HL-60 (cell line): ENCODE data around the gene TDRD1.

Experiments used
- DNase-seq, 2 experiments: peaks; one replicate each; pipeline ENCODE4 v3.0.0-alpha.2; 2010 to 2020; ENCODE audit warnings: low read depth in 1 of 2, low spot score in 1 of 2
- H3K27ac ChIP-seq: fragments of 250-450 bp; sonication (Bioruptor Pico); replicated peaks from 2 replicates; pipeline ENCODE4 v1.5.1; 2020; ENCODE audit warnings: mild to moderate bottlenecking, moderate library complexity
- H3K27me3 ChIP-seq: fragments of 250-450 bp; sonication (Bioruptor Pico); 2 replicates; pipeline ENCODE4 v1.5.1; 2021; ENCODE audit warnings: mild to moderate bottlenecking, moderate library complexity; ENCODE audit not compliant: insufficient read depth, poor library complexity, severe bottlenecking
- H3K4me3 ChIP-seq: replicated peaks from 2 replicates; pipeline ENCODE4 v1.5.1; 2011; ENCODE audit warnings: mild to moderate bottlenecking, control low read depth, low read length; ENCODE audit not compliant: insufficient read depth
- GABPA ChIP-seq: IDR thresholded peaks from 2 replicates; pipeline ENCODE4 v1.6.1; 2012; ENCODE audit warnings: low read depth
- POLR2AphosphoS5 ChIP-seq: IDR thresholded peaks from 2 replicates; pipeline ENCODE4 v1.6.1; 2012; ENCODE audit warnings: low read depth
- SPI1 ChIP-seq: IDR thresholded peaks from 2 replicates; pipeline ENCODE4 v1.6.1; 2012; ENCODE audit warnings: low read depth, mild to moderate bottlenecking, borderline replicate concordance
- TF ChIP-seq, protein P1 (sequence below): IDR thresholded peaks from 2 replicates; pipeline ENCODE4 v1.6.1; 2012; ENCODE audit warnings: low read depth; ENCODE audit not compliant: insufficient replicate concordance
- TF ChIP-seq, protein P2 (sequence below): IDR thresholded peaks from one replicate; pipeline ENCODE4 v1.5.1; 2011; ENCODE audit warnings: low read length, control low read depth, inconsistent platforms; ENCODE audit not compliant: insufficient read depth

The TDRD1 gene

DNA sequence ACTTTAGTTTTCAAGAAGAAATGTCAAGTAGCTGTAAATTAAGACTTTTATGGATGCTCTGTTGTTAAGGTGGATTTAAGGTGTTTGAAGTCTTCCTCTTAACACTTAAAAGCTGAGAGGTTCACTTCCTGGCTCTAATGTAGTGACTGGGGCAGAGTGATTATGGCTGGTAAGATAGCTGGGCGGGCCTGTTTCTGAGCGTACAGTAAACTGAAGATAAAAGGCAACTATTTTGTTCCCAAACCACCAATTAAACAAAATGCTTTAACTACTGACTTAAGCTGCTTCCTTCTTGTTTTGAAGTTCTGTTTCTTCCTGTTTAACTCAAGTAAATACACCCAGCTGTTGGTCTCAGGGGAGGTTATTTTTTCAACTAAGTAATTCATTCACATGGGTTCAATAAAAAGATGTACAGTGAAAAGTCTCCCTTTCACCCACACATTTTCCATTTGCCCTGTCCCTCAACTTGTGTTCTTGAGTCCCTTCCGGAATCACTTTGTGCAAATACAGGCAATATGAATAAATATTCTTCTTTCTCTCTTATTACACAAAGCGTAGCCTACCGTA is 79.2 kb downstream of the TDRD1 start:
- no peaks in the 10 kb centered on the region for H3K27me3 ChIP-seq
- no peak for DNase-seq
- no peak overlapping the region for H3K4me3 ChIP-seq
- no peak overlapping the region for H3K27ac ChIP-seq
- TF ChIP-seq, protein P1, sequence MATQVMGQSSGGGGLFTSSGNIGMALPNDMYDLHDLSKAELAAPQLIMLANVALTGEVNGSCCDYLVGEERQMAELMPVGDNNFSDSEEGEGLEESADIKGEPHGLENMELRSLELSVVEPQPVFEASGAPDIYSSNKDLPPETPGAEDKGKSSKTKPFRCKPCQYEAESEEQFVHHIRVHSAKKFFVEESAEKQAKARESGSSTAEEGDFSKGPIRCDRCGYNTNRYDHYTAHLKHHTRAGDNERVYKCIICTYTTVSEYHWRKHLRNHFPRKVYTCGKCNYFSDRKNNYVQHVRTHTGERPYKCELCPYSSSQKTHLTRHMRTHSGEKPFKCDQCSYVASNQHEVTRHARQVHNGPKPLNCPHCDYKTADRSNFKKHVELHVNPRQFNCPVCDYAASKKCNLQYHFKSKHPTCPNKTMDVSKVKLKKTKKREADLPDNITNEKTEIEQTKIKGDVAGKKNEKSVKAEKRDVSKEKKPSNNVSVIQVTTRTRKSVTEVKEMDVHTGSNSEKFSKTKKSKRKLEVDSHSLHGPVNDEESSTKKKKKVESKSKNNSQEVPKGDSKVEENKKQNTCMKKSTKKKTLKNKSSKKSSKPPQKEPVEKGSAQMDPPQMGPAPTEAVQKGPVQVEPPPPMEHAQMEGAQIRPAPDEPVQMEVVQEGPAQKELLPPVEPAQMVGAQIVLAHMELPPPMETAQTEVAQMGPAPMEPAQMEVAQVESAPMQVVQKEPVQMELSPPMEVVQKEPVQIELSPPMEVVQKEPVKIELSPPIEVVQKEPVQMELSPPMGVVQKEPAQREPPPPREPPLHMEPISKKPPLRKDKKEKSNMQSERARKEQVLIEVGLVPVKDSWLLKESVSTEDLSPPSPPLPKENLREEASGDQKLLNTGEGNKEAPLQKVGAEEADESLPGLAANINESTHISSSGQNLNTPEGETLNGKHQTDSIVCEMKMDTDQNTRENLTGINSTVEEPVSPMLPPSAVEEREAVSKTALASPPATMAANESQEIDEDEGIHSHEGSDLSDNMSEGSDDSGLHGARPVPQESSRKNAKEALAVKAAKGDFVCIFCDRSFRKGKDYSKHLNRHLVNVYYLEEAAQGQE: no peak
- TF ChIP-seq SPI1 (no peak), POLR2AphosphoS5 (no peak), GABPA (no peak)
- TF ChIP-seq, protein P2, sequence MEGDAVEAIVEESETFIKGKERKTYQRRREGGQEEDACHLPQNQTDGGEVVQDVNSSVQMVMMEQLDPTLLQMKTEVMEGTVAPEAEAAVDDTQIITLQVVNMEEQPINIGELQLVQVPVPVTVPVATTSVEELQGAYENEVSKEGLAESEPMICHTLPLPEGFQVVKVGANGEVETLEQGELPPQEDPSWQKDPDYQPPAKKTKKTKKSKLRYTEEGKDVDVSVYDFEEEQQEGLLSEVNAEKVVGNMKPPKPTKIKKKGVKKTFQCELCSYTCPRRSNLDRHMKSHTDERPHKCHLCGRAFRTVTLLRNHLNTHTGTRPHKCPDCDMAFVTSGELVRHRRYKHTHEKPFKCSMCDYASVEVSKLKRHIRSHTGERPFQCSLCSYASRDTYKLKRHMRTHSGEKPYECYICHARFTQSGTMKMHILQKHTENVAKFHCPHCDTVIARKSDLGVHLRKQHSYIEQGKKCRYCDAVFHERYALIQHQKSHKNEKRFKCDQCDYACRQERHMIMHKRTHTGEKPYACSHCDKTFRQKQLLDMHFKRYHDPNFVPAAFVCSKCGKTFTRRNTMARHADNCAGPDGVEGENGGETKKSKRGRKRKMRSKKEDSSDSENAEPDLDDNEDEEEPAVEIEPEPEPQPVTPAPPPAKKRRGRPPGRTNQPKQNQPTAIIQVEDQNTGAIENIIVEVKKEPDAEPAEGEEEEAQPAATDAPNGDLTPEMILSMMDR: no peak

DNA sequence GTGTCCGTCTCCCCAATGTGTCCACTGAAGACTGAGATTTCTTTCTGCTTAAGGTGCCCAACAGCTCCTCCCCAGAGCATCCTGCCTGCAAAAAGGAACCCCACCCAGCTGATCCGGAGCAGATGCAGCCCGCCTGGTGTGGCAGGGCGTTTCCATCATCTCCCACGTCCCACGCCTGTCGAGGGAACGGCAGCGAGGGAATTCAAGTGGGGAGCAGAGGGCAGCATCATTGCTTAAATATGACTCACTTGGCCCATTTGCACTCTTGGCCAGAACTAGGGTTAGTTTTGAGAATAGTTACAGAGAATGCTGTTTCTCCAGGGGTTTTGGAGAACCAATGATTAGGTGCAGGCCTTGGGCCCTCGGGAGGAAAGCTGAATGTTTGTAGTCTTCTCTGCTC is 80.7 kb downstream of the TDRD1 start:
- DNase-seq: no peak
- Histone ChIP-seq H3K27ac (no peak overlapping the region), H3K4me3 (no peak overlapping the region), H3K27me3 (no peaks in the 10 kb centered on the region)
- TF ChIP-seq, protein P1: no peak
- TF ChIP-seq GABPA (no peak), SPI1 (no peak), POLR2AphosphoS5 (no peak)
- TF ChIP-seq, protein P2: no peak

- H3K27me3 ChIP-seq: no peaks in the 10 kb centered on the region
- no peak overlapping the region for H3K4me3 ChIP-seq
- no peak for DNase-seq
- no peak overlapping the region for H3K27ac ChIP-seq
- TF ChIP-seq, protein P1: no peak
- TF ChIP-seq, protein P2: no peak
- TF ChIP-seq SPI1 (no peak), POLR2AphosphoS5 (no peak), GABPA (no peak)
Observed at GRCh38 chr10:114260366-114260765, 81.2 kb downstream of the TDRD1 start.
